HCT116 (cell line): ENCODE measurements around the gene MLX. TPM values are rescaled to one million over a fixed set of nuclear protein-coding genes. Genes with fewer than 3 reads are reported as not detected.
A peak's percentile ranks its signal among the peaks of the same experiment; 100 is the strongest.

ENCODE experiments used
- ATAC-seq: fragments of 200-7000 bp; cut with Tn5 transposase; 2 replicates; pipeline ENCODE4 v1.9.1; 2020; ENCODE audit warnings: mild to moderate bottlenecking, moderate library complexity
- BruUV-seq: library from RNA; stranded (reverse); fragments of 400-500 nt; replicated peaks from 2 replicates; lab custom pipeline; 2021; lab: Mats Ljungman, UMichigan
- CTCF ChIA-PET: fragments of 300-600 bp; sonication (Branson Sonifier 250); formaldehyde crosslinking; loops from one replicate; lab custom pipeline; 2021; ENCODE audit warnings: antibody characterized with exemption; lab: Charles Lee
- POLR2A ChIA-PET: fragments of 300-600, 350-600 bp; sonication (Branson Sonifier 250); formaldehyde crosslinking; loops from one replicate; lab custom pipeline; 2021; ENCODE audit warnings: antibody characterized with exemption; lab: Charles Lee
- RAD21 ChIA-PET, 2 experiments: fragments of 300-600 bp; sonication (Branson Sonifier 250); formaldehyde crosslinking; loops; one replicate each; lab custom pipeline; 2023; ENCODE audit warnings: low total read pairs in 2 of 2; ENCODE audit not compliant: uncharacterized antibody in 2 of 2, unreplicated experiment in 2 of 2, low non-redundant PET in 1 of 2; lab: Charles Lee
- DNase-seq: peaks from one replicate; pipeline ENCODE4 v3.0.0-alpha.2; 2010; ENCODE audit warnings: low read depth, low spot score
- H2AFZ ChIP-seq: fragments of 200-600 bp; shearing (Covaris generic), sonication (generic); 2 replicates; pipeline ENCODE4 v1.6.1; 2017; ENCODE audit warnings: low read depth, mixed run types, mixed read lengths, antibody characterized with exemption, low read length; ENCODE audit not compliant: poor library complexity, severe bottlenecking
- H3K27ac ChIP-seq: 2 replicates; pipeline ENCODE4 v1.5.1; 2012; ENCODE audit warnings: low read depth, low read length
- H3K27me3 ChIP-seq: fragments of 200-600 bp; sonication (generic); 2 replicates; pipeline ENCODE4 v1.6.1; 2016; ENCODE audit warnings: mixed run types, low read length, mixed read lengths; ENCODE audit not compliant: insufficient read depth
- H3K36me3 ChIP-seq, 2 experiments: fragments of 200-500 bp in 1 of 2; fragments of 200-600 bp in 1 of 2; sonication (Bioruptor generic) in 1 of 2; sonication (generic) in 1 of 2; 2 replicates each; pipeline versions ENCODE4 v1.5.1 to v1.6.1; 2014 to 2016; ENCODE audit warnings: low read length in 2 of 2, inconsistent platforms in 1 of 2, mixed read lengths in 1 of 2, mixed run types in 1 of 2; ENCODE audit not compliant: insufficient read depth in 2 of 2, control insufficient read depth in 1 of 2
- H3K4me1 ChIP-seq, 2 experiments: fragments of 200-600 bp in 1 of 2; sonication (generic) in 1 of 2; 2 replicates each; pipeline versions ENCODE4 v1.5.1 to v1.6.1; 2012 to 2017; ENCODE audit warnings: low read length in 2 of 2, inconsistent platforms in 1 of 2, mild to moderate bottlenecking in 1 of 2, mixed read lengths in 1 of 2, mixed run types in 1 of 2, moderate library complexity in 1 of 2; ENCODE audit not compliant: insufficient read depth in 2 of 2, control insufficient read depth in 1 of 2
- H3K4me2 ChIP-seq: fragments of 200-600 bp; sonication (generic); 2 replicates; pipeline ENCODE4 v1.6.1; 2017; ENCODE audit warnings: mixed run types, low read length, mixed read lengths
- H3K4me3 ChIP-seq, 2 experiments: fragments of 200-600 bp in 1 of 2; sonication (generic) in 1 of 2; replicated peaks in 1 of 2; 2 replicates each; pipeline ENCODE4 v1.5.1; 2011 to 2016; ENCODE audit warnings: low read length in 2 of 2, control low read depth in 1 of 2, low read depth in 1 of 2, mild to moderate bottlenecking in 1 of 2, mixed read lengths in 1 of 2, mixed run types in 1 of 2
- H3K79me2 ChIP-seq: fragments of 200-600 bp; sonication (generic); 2 replicates; pipeline ENCODE4 v1.6.1; 2017; ENCODE audit warnings: mild to moderate bottlenecking, mixed run types, low read length, moderate library complexity, mixed read lengths; ENCODE audit not compliant: insufficient read depth
- H3K9ac ChIP-seq: fragments of 200-600 bp; sonication (generic); 2 replicates; pipeline ENCODE4 v1.6.1; 2016; ENCODE audit warnings: low read length, mixed read lengths
- H3K9me2 ChIP-seq: fragments of 200-600 bp; sonication (generic), shearing (Covaris generic); 2 replicates; pipeline ENCODE4 v1.6.1; 2017; ENCODE audit warnings: mixed run types, mild to moderate bottlenecking, moderate library complexity; ENCODE audit not compliant: insufficient read depth
- H3K9me3 ChIP-seq, 2 experiments: fragments of 200-500 bp in 1 of 2; fragments of 200-600 bp in 1 of 2; sonication (Bioruptor generic) in 1 of 2; sonication (generic) in 1 of 2; 2 replicates each; pipeline ENCODE4 v1.6.1; 2014 to 2017; ENCODE audit warnings: low read length in 2 of 2, mixed read lengths in 2 of 2, inconsistent platforms in 1 of 2, low read depth in 1 of 2, mild to moderate bottlenecking in 1 of 2, mixed run types in 1 of 2, moderate library complexity in 1 of 2; ENCODE audit not compliant: control insufficient read depth in 1 of 2, insufficient read depth in 1 of 2
- H4K20me1 ChIP-seq: fragments of 200-600 bp; sonication (generic), shearing (Covaris generic); 2 replicates; pipeline ENCODE4 v1.6.1; 2017; ENCODE audit warnings: mixed run types, mild to moderate bottlenecking, moderate library complexity; ENCODE audit not compliant: insufficient read depth
- CBX3 ChIP-seq: IDR thresholded peaks from 2 replicates; pipeline ENCODE4 v1.6.1; 2012; ENCODE audit warnings: low read depth
- CTCF ChIP-seq, 3 experiments: fragments of 200-600 bp in 1 of 3; sonication (generic) in 1 of 3; IDR thresholded peaks in 2 of 3; conservative IDR thresholded peaks in 1 of 3; 2 replicates each; pipeline ENCODE4 v1.5.1; 2012 to 2017; ENCODE audit warnings: low read depth in 2 of 3, low read length in 2 of 3, antibody characterized with exemption in 1 of 3, borderline replicate concordance in 1 of 3, control low read depth in 1 of 3, mild to moderate bottlenecking in 1 of 3, mixed read lengths in 1 of 3, mixed run types in 1 of 3, moderate library complexity in 1 of 3; ENCODE audit not compliant: insufficient read depth in 1 of 3
- EZH2phosphoT487 ChIP-seq: fragments of 200-600 bp; IDR thresholded peaks from 2 replicates; pipeline ENCODE4 v1.6.1; 2018; ENCODE audit warnings: antibody characterized with exemption, borderline replicate concordance
- JUND ChIP-seq: IDR thresholded peaks from 2 replicates; pipeline ENCODE4 v1.6.1; 2012
- POLR2AphosphoS5 ChIP-seq: IDR thresholded peaks from 2 replicates; pipeline ENCODE4 v1.6.1; 2011; ENCODE audit warnings: mild to moderate bottlenecking, low read depth, low read length, moderate library complexity
- RAD21 ChIP-seq: IDR thresholded peaks from 2 replicates; pipeline ENCODE4 v1.6.1; 2012; ENCODE audit warnings: low read depth, mild to moderate bottlenecking
- SP1 ChIP-seq: IDR thresholded peaks from 2 replicates; pipeline ENCODE4 v1.6.1; 2012; ENCODE audit warnings: low read depth
- SRF ChIP-seq: IDR thresholded peaks from 2 replicates; pipeline ENCODE4 v1.6.1; 2012; ENCODE audit warnings: low read depth
- YY1 ChIP-seq: IDR thresholded peaks from 2 replicates; pipeline ENCODE4 v1.6.1; 2011; ENCODE audit warnings: low read length, low read depth, moderate library complexity, mild to moderate bottlenecking; ENCODE audit not compliant: insufficient replicate concordance; ENCODE audit errors: extremely low read depth
- ZBTB33 ChIP-seq: IDR thresholded peaks from 2 replicates; pipeline ENCODE4 v1.6.1; 2011; ENCODE audit warnings: mild to moderate bottlenecking, low read length, moderate library complexity; ENCODE audit not compliant: insufficient replicate concordance; ENCODE audit errors: extremely low read depth
- ZFX ChIP-seq: fragments of 450-650 bp; IDR thresholded peaks from 2 replicates; pipeline ENCODE4 v1.6.1; 2017
- ZNF274 ChIP-seq: fragments of 200-500 bp; sonication (Bioruptor generic); IDR thresholded peaks from 2 replicates; pipeline ENCODE4 v1.6.1; 2014; ENCODE audit warnings: mild to moderate bottlenecking, low read depth, low read length, inconsistent platforms
- intact Hi-C: fragments of 100-400 bp; cut with micrococcal nuclease; formaldehyde crosslinking; loops from 2 replicates; pipeline ENCODE4 v1.10.0; 2022
- total RNA-seq: library from RNA; stranded (reverse); gene quantifications from one replicate; pipeline ENCODE4 v1.2.1, GENCODE V29; 2021; ENCODE audit not compliant: unreplicated experiment

The MLX gene
- total RNA-seq, 1 experiment from 2014 or later: 47.9 TPM

- BruUV-seq: no TSS peak
- intact Hi-C loops: loop anchor here (2.0 to 5.0 kb wide), 3 partner anchors 89 to 195 kb away; no protein-coding TSS in a partner anchor
- Histone ChIP-seq H3K9me3 (no peaks in the 10 kb centered on the region), H4K20me1 (no peaks in the 10 kb centered on the region), H3K4me1 (peaks cover 39 to 52% of the 10 kb centered on the region in 2 experiments), H3K9me2 (no peaks in the 10 kb centered on the region), H3K27me3 (no peaks in the 10 kb centered on the region), H3K4me3 (no peak overlapping the region), H3K4me2 (peak overlapping the region; percentile 78), H3K27ac (peak overlapping the region; percentile 93), H2AFZ (no peak overlapping the region), H3K79me2 (no peaks in the 10 kb centered on the region), H3K9ac (peak overlapping the region; percentile 63), H3K36me3 (peaks cover 3 to 5% of the 10 kb centered on the region in 2 experiments; a peak in 3 of 4 replicates)
- ATAC-seq: peak; percentile 75
- ChIA-PET POLR2A (interaction anchor here (0.6 to 4.6 kb wide), 3 partner anchors 10 to 516 kb away, joined by 3 to 28 read pairs (median 7); partner anchors contain the start of gene CAVIN1), RAD21 (interaction anchor here (0.6 to 1.2 kb wide), 3 partner anchors 9 to 10 kb away, joined by 3 to 6 read pairs (median 3); no protein-coding TSS in a partner anchor), CTCF (interaction anchor here (0.5 to 2.6 kb wide), 26 partner anchors 10 to 295 kb away, joined by 3 to 22 read pairs (median 4); partner anchors contain the start of genes CAVIN1, NAGLU and STAT3)
- DNase-seq: peak; percentile 56
- TF ChIP-seq CTCF (IDR thresholded peaks at IDR 0.05 in 2 of 3, conservative IDR thresholded peaks at IDR 0.05 in 1 of 3; ENCODE audit: borderline replicate concordance in 1 of 3, insufficient read depth in 1 of 3, low read depth in 2 of 3, low read length in 2 of 3): peak; percentile 95 to 98 (median 97)
- TF ChIP-seq CBX3: no peak
- TF ChIP-seq EZH2phosphoT487: no peak
- TF ChIP-seq JUND: no peak
- TF ChIP-seq RAD21: peak; percentile 91
- TF ChIP-seq YY1: no peak
- TF ChIP-seq SP1: no peak
- TF ChIP-seq ZBTB33: no peak
- no peak for TF ChIP-seq POLR2AphosphoS5
- no peak for TF ChIP-seq SRF
- TF ChIP-seq ZNF274: no peak
- TF ChIP-seq ZFX: no peak
Measured at GRCh38 chr17:42517516-42517915, 49.4 kb upstream of the MLX start.
